CD14-positive monocyte (primary cell): ENCODE results near the gene GPC6. TPM values are rescaled to one million over a fixed set of nuclear protein-coding genes. Genes with fewer than 3 reads are reported as not detected.

Experiments used
- DNase-seq, 3 donors: peaks; one replicate each; pipeline ENCODE4 v3.0.0-alpha.2; 2011 to 2022
- H2AFZ ChIP-seq: 2 replicates; pipeline ENCODE4 v1.6.0; 2012; ENCODE audit warnings: mild to moderate bottlenecking, low read depth, low read length, inconsistent platforms; ENCODE audit not compliant: insufficient read depth, poor library complexity, severe bottlenecking
- H3K27ac ChIP-seq, 2 donors: 1 replicate in 1 of 2; 2 replicates in 1 of 2; pipeline ENCODE4 v1.5.1; 2012 to 2013; ENCODE audit warnings: low read length in 2 of 2, control low read depth in 1 of 2, inconsistent platforms in 1 of 2, low read depth in 1 of 2, mild to moderate bottlenecking in 1 of 2
- H3K27me3 ChIP-seq, 2 donors: one replicate each; pipeline versions ENCODE4 v1.6.0 to v1.6.1; 2011 to 2013; ENCODE audit warnings: low read length in 2 of 2; ENCODE audit not compliant: control insufficient read depth in 2 of 2, insufficient read depth in 2 of 2
- H3K36me3 ChIP-seq, 2 donors: replicated peaks in 1 of 2; 1 replicate in 1 of 2; 2 replicates in 1 of 2; pipeline versions ENCODE4 v1.5.1 to v1.6.1; 2012 to 2013; ENCODE audit warnings: low read length in 2 of 2, control low read depth in 1 of 2, inconsistent platforms in 1 of 2, mild to moderate bottlenecking in 1 of 2; ENCODE audit not compliant: insufficient read depth in 2 of 2, control insufficient read depth in 1 of 2
- H3K4me1 ChIP-seq, 2 donors: 1 replicate in 1 of 2; 2 replicates in 1 of 2; pipeline versions ENCODE4 v1.5.1 to v1.6.1; 2012 to 2013; ENCODE audit warnings: low read length in 2 of 2, control low read depth in 1 of 2, inconsistent platforms in 1 of 2, mild to moderate bottlenecking in 1 of 2, moderate library complexity in 1 of 2; ENCODE audit not compliant: insufficient read depth in 2 of 2, control insufficient read depth in 1 of 2
- H3K4me2 ChIP-seq: replicated peaks from 2 replicates; pipeline ENCODE3; 2012; ENCODE audit warnings: low read length, moderate library complexity, mild to moderate bottlenecking; ENCODE audit not compliant: poor library complexity, severe bottlenecking; ENCODE audit errors: extremely low read depth
- H3K4me3 ChIP-seq, 3 experiments: fragments of 200-600 bp in 1 of 3; sonication (generic) in 1 of 3; replicated peaks in 1 of 3; 1 replicate in 2 of 3; 2 replicates in 1 of 3; pipeline ENCODE4 v1.5.1; 2011 to 2013; ENCODE audit warnings: low read length in 3 of 3, mild to moderate bottlenecking in 3 of 3, control low read depth in 2 of 3, low read depth in 2 of 3, inconsistent platforms in 1 of 3, moderate library complexity in 1 of 3
- H3K79me2 ChIP-seq: 2 replicates; pipeline ENCODE4 v1.6.0; 2012; ENCODE audit warnings: mild to moderate bottlenecking, control low read depth, inconsistent platforms, low read length, moderate library complexity; ENCODE audit not compliant: insufficient read depth
- H3K9ac ChIP-seq: 2 replicates; pipeline ENCODE4 v1.6.0; 2017; ENCODE audit warnings: low read length, mild to moderate bottlenecking; ENCODE audit not compliant: insufficient read depth, poor library complexity, severe bottlenecking
- H3K9me3 ChIP-seq, 2 donors: replicated peaks in 1 of 2; 1 replicate in 1 of 2; 2 replicates in 1 of 2; pipeline versions ENCODE4 v1.5.1 to v1.6.1; 2012 to 2013; ENCODE audit warnings: low read length in 2 of 2, control low read depth in 1 of 2; ENCODE audit not compliant: control insufficient read depth in 1 of 2, insufficient read depth in 1 of 2
- H4K20me1 ChIP-seq: 2 replicates; pipeline ENCODE4 v1.6.0; 2012; ENCODE audit warnings: mild to moderate bottlenecking, low read length, control low read depth, moderate library complexity; ENCODE audit not compliant: insufficient read depth
- H3K27ac Mint-ChIP-seq, 7 donors: one replicate each; pipeline ENCODE4 v1.8.0; 2020; ENCODE audit warnings: mild to moderate bottlenecking in 7 of 7, mixed read lengths in 7 of 7, moderate library complexity in 6 of 7, inconsistent platforms in 2 of 7
- H3K27me3 Mint-ChIP-seq, 3 donors: one replicate each; pipeline ENCODE4 v1.8.0; 2021 to 2022; ENCODE audit warnings: low read depth in 3 of 3, mild to moderate bottlenecking in 3 of 3, mixed read lengths in 3 of 3, moderate library complexity in 3 of 3, inconsistent platforms in 1 of 3
- H3K36me3 Mint-ChIP-seq, 2 donors: one replicate each; pipeline ENCODE4 v1.8.0; 2020; ENCODE audit warnings: mixed read lengths in 2 of 2, inconsistent platforms in 1 of 2, mild to moderate bottlenecking in 1 of 2
- H3K4me1 Mint-ChIP-seq: one replicate; pipeline ENCODE4 v1.8.0; 2020; ENCODE audit warnings: mild to moderate bottlenecking, mixed read lengths
- H3K4me3 Mint-ChIP-seq, 2 donors: one replicate each; pipeline ENCODE4 v1.8.0; 2020; ENCODE audit warnings: mild to moderate bottlenecking in 2 of 2, mixed read lengths in 2 of 2, moderate library complexity in 1 of 2
- H3K9me3 Mint-ChIP-seq, 7 donors: one replicate each; pipeline ENCODE4 v1.8.0; 2020 to 2022; ENCODE audit warnings: mixed read lengths in 7 of 7, mild to moderate bottlenecking in 6 of 7, moderate library complexity in 6 of 7, inconsistent platforms in 2 of 7
- intact Hi-C, 2 donors: fragments of 100-400 bp; cut with micrococcal nuclease; formaldehyde crosslinking; loops; one replicate each; pipeline versions ENCODE4 v1.15.0 to v1.15.1; 2023
- polyA plus RNA-seq, 3 donors: library from polyadenylated mRNA; depleted of rRNA in 1 of 3; unstranded in 2 of 3; stranded (reverse) in 1 of 3; fragments of 300-500 nt in 2 of 3; fragments of >200 nt in 1 of 3; fragmentation: Illumina TruSeq in 2 of 3; gene quantifications; 1 replicate in 2 of 3; 2 replicates in 1 of 3; pipeline ENCODE4 v1.2.3, GENCODE V29; 2012 to 2021
- TF ChIP-seq, protein P1 (sequence below): fragments of 200-600 bp; IDR thresholded peaks from one replicate; pipeline ENCODE4 v1.8.0; 2022; ENCODE audit warnings: antibody characterized with exemption, mild to moderate bottlenecking

The GPC6 gene
- polyA plus RNA-seq, 3 donors = not detected

DNA sequence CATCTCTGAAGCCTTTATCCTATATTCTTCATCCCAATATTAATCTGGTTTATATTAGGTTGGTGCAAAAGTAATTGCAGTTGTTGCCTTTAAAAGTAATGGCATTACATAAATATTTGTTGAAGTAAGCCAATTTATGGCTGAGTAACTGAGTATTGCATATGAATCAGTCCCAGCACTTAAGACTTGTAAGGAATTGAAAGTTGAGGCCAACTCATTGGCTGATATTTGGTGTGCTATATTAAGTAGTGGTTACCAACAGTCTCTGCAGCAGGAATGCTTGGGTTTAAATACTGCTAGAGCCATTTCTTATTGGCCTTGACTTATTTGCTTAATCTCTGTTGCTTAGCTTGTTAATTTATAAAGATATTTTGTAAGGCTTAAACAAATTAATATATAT lies 460.7 kb downstream of the GPC6 start:
- Histone ChIP-seq H3K9ac (no peak overlapping the region), H3K36me3 (no peaks in the 10 kb centered on the region), H4K20me1 (no peaks in the 10 kb centered on the region), H2AFZ (no peak overlapping the region), H3K4me1 (no peaks in the 10 kb centered on the region), H3K9me3 (peaks cover 0 to 3% of the 10 kb centered on the region in 2 donors), H3K27ac (no peak overlapping the region), H3K27me3 (no peaks in the 10 kb centered on the region), H3K4me2 (no peak overlapping the region), H3K79me2 (no peaks in the 10 kb centered on the region), H3K4me3 (no peak overlapping the region)
- no peak for DNase-seq
- Mint-ChIP-seq H3K36me3 (no peaks in the 10 kb centered on the region), H3K9me3 (peaks cover 0 to 3% (median 1%) of the 10 kb centered on the region in 7 donors), H3K27me3 (no peaks in the 10 kb centered on the region), H3K4me1 (no peaks in the 10 kb centered on the region), H3K27ac (no peak overlapping the region), H3K4me3 (no peak overlapping the region)
- TF ChIP-seq, protein P1, sequence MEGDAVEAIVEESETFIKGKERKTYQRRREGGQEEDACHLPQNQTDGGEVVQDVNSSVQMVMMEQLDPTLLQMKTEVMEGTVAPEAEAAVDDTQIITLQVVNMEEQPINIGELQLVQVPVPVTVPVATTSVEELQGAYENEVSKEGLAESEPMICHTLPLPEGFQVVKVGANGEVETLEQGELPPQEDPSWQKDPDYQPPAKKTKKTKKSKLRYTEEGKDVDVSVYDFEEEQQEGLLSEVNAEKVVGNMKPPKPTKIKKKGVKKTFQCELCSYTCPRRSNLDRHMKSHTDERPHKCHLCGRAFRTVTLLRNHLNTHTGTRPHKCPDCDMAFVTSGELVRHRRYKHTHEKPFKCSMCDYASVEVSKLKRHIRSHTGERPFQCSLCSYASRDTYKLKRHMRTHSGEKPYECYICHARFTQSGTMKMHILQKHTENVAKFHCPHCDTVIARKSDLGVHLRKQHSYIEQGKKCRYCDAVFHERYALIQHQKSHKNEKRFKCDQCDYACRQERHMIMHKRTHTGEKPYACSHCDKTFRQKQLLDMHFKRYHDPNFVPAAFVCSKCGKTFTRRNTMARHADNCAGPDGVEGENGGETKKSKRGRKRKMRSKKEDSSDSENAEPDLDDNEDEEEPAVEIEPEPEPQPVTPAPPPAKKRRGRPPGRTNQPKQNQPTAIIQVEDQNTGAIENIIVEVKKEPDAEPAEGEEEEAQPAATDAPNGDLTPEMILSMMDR = no peak
- intact Hi-C loops = no loop called here

GRCh38 chr13:93689333-93689732 lies 462.7 kb downstream of the GPC6 start:
- H3K4me1 Mint-ChIP-seq = no peaks in the 10 kb centered on the region
- no peaks in the 10 kb centered on the region for H3K79me2 ChIP-seq
- H3K27me3 ChIP-seq = no peaks in the 10 kb centered on the region
- H3K36me3 ChIP-seq = no peaks in the 10 kb centered on the region
- no peak for DNase-seq
- no peaks in the 10 kb centered on the region for H4K20me1 ChIP-seq
- no peak overlapping the region for H3K4me2 ChIP-seq
- no peak overlapping the region for H2AFZ ChIP-seq
- intact Hi-C loops = no loop called here
- no peak overlapping the region for H3K27ac ChIP-seq
- no peaks in the 10 kb centered on the region for H3K36me3 Mint-ChIP-seq
- H3K4me1 ChIP-seq = no peaks in the 10 kb centered on the region
- H3K9me3 ChIP-seq = peaks cover 0 to 3% of the 10 kb centered on the region in 2 donors
- TF ChIP-seq, protein P1 = no peak
- no peak overlapping the region for H3K4me3 Mint-ChIP-seq
- no peaks in the 10 kb centered on the region for H3K27me3 Mint-ChIP-seq
- H3K4me3 ChIP-seq = no peak overlapping the region
- H3K9ac ChIP-seq = no peak overlapping the region
- no peak overlapping the region for H3K27ac Mint-ChIP-seq
- H3K9me3 Mint-ChIP-seq = peaks cover 0 to 2% (median 0%) of the 10 kb centered on the region in 7 donors
